ENCODE measurements around the gene ACLY.
A peak's percentile ranks its signal among the peaks of the same experiment; 100 is the strongest.

The ACLY gene

GRCh38 chr17:41918314-41919164 lies at the start of gene ACLY:
TSS of gene ACLY (minus strand) at chr17:41918951. CDS start at chr17:41913873, 5,078 bp downstream.
- FAIRE-seq, result peak; percentile 72

- FAIRE-seq, result no peak
Measured at GRCh38 chr17:41967921-41968578, 49.3 kb upstream of the ACLY start.

GRCh38 chr17:41967141-41967920 lies 48.6 kb upstream of the ACLY start:
- FAIRE-seq, result no peak

GRCh38 chr17:41966463-41967140 lies 47.9 kb upstream of the ACLY start, which contains the start of gene CNP:
TSS of gene CNP (plus strand) at chr17:41966795. CDS start at chr17:41966885, 90 bp downstream.
- no peak for FAIRE-seq

GRCh38 chr17:41965694-41966462 lies 47.1 kb upstream of the ACLY start:
- FAIRE-seq, result no peak

GRCh38 chr17:41962768-41963434 lies 44.1 kb upstream of the ACLY start:
- FAIRE-seq, result no peak

- FAIRE-seq, result no peak
Measured at GRCh38 chr17:41962111-41962510, 43.4 kb upstream of the ACLY start.

- no peak for FAIRE-seq
Measured at GRCh38 chr17:41959336-41960095, 40.8 kb upstream of the ACLY start.

GRCh38 chr17:41959030-41959335 lies 40.2 kb upstream of the ACLY start:
- FAIRE-seq, result no peak

- FAIRE-seq, result no peak
Measured at GRCh38 chr17:41957869-41958439, 39.2 kb upstream of the ACLY start.

GRCh38 chr17:41957031-41957868 lies 38.5 kb upstream of the ACLY start:
- no peak for FAIRE-seq

- FAIRE-seq, result no peak
Measured at GRCh38 chr17:41956522-41956921, 37.8 kb upstream of the ACLY start.

- no peak for FAIRE-seq
Measured at GRCh38 chr17:41948762-41949460, 30.2 kb upstream of the ACLY start.

GRCh38 chr17:41944943-41945342 lies 26.2 kb upstream of the ACLY start:
- FAIRE-seq, result no peak

GRCh38 chr17:41943492-41943891 lies 24.7 kb upstream of the ACLY start:
- FAIRE-seq, result no peak

GRCh38 chr17:41942626-41943373 lies 24.0 kb upstream of the ACLY start:
- FAIRE-seq, result no peak

GRCh38 chr17:41941168-41941567 lies 22.4 kb upstream of the ACLY start:
- FAIRE-seq, result no peak

GRCh38 chr17:41939693-41940090 lies 20.9 kb upstream of the ACLY start:
- no peak for FAIRE-seq

Data from endometrium (tissue), 2 donors.